Large intestine (tissue), 3 donors: ENCODE data around the gene ITPRIP. TPM values are rescaled to one million over a fixed set of nuclear protein-coding genes. Genes with fewer than 3 reads are reported as not detected.

Source experiments
- DNase-seq, 2 donors: peaks; one replicate each; pipeline versions ENCODE4 v3.0.0 to v3.0.0-alpha.2; 2013
- H3K27ac ChIP-seq: one replicate; pipeline ENCODE4 v1.5.1; 2013; ENCODE audit warnings: low read length
- H3K27me3 ChIP-seq: 2 replicates; pipeline ENCODE4 v1.6.1; 2013; ENCODE audit warnings: low read length; ENCODE audit not compliant: control insufficient read depth, insufficient read depth
- H3K36me3 ChIP-seq: 2 replicates; pipeline ENCODE4 v1.6.1; 2013; ENCODE audit warnings: low read length; ENCODE audit not compliant: control insufficient read depth, insufficient read depth
- H3K4me1 ChIP-seq: one replicate; pipeline ENCODE4 v1.6.1; 2013; ENCODE audit warnings: low read length; ENCODE audit not compliant: control insufficient read depth, insufficient read depth
- H3K4me3 ChIP-seq: one replicate; pipeline ENCODE4 v1.5.1; 2013; ENCODE audit warnings: low read length
- H3K9me3 ChIP-seq: one replicate; pipeline ENCODE4 v1.6.1; 2013; ENCODE audit warnings: mild to moderate bottlenecking, low read depth, low read length, moderate library complexity; ENCODE audit not compliant: control insufficient read depth
- WGBS: methylation state at CpG from one replicate; pipeline ENCODE4 v1.1.5; 2013; ENCODE audit warnings: low lambda C conversion rate; ENCODE audit not compliant: insufficient coverage; 5-methylcytosine and 5-hydroxymethylcytosine counted together
- polyA plus RNA-seq: library from polyadenylated mRNA; unstranded; fragments of 120-200 nt; gene quantifications from one replicate; pipeline ENCODE4 v1.2.1, GENCODE V29; 2013

The ITPRIP gene
- polyA plus RNA-seq, 1 donor: 4.4 TPM

- H3K9me3 ChIP-seq: no peaks in the 10 kb centered on the region
- H3K4me3 ChIP-seq: peak overlapping the region; percentile 70
- no peaks in the 10 kb centered on the region for H3K27me3 ChIP-seq
- DNase-seq: no peak
- peaks cover 7% of the 10 kb centered on the region for H3K4me1 ChIP-seq
- WGBS: no CpG with 5 or more reads among the region's 14 CpGs
- peak overlapping the region; percentile 65 for H3K27ac ChIP-seq
- H3K36me3 ChIP-seq: peaks cover 23% of the 10 kb centered on the region
Measured at GRCh38 chr10:104267721-104268404, 70.4 kb downstream of the ITPRIP start.

GRCh38 chr10:104264783-104265182 lies 73.5 kb downstream of the ITPRIP start:
- Histone ChIP-seq H3K27ac (peak overlapping the region; percentile 7), H3K27me3 (no peaks in the 10 kb centered on the region), H3K9me3 (no peaks in the 10 kb centered on the region), H3K4me3 (no peak overlapping the region), H3K36me3 (peaks cover 51% of the 10 kb centered on the region), H3K4me1 (peaks cover 15% of the 10 kb centered on the region)
- WGBS: no CpG with 5 or more reads among the region's 5 CpGs
- peak in 1 of 2 donors; percentile 47 for DNase-seq

- Histone ChIP-seq H3K4me1 (peaks cover 34% of the 10 kb centered on the region), H3K4me3 (no peak overlapping the region), H3K27me3 (no peaks in the 10 kb centered on the region), H3K36me3 (peaks cover 56% of the 10 kb centered on the region), H3K27ac (no peak overlapping the region), H3K9me3 (no peaks in the 10 kb centered on the region)
- no peak for DNase-seq
- no CpG with 5 or more reads among the region's 5 CpGs for WGBS
Measured at GRCh38 chr10:104262055-104262454, 76.2 kb downstream of the ITPRIP start.

GRCh38 chr10:104260775-104261115 lies 77.5 kb downstream of the ITPRIP start:
- Histone ChIP-seq H3K4me3 (no peak overlapping the region), H3K9me3 (no peaks in the 10 kb centered on the region), H3K27ac (peak overlapping the region; percentile 46), H3K27me3 (no peaks in the 10 kb centered on the region), H3K36me3 (peaks cover 48% of the 10 kb centered on the region), H3K4me1 (peaks cover 34% of the 10 kb centered on the region)
- no peak for DNase-seq
- no CpG with 5 or more reads among the region's 3 CpGs for WGBS

- Histone ChIP-seq H3K27me3 (no peaks in the 10 kb centered on the region), H3K36me3 (peaks cover 47% of the 10 kb centered on the region), H3K9me3 (no peaks in the 10 kb centered on the region), H3K27ac (peak overlapping the region; percentile 46), H3K4me1 (peaks cover 34% of the 10 kb centered on the region), H3K4me3 (no peak overlapping the region)
- WGBS: 57% methylated on average over 5 of the region's 6 CpGs
- peak in 1 of 2 donors; percentile 62 for DNase-seq
Measured at GRCh38 chr10:104259999-104260774, 78.1 kb downstream of the ITPRIP start.

Other genes starting within 250 kb of the ITPRIP start
- 9.3 TPM for gene SFR1, start 216.3 kb downstream of the ITPRIP start, polyA plus RNA-seq
- gene CFAP43, start 106.1 kb downstream of the ITPRIP start, polyA plus RNA-seq: 5.6 TPM
- gene GSTO1, start 83.6 kb downstream of the ITPRIP start, polyA plus RNA-seq: 229 TPM
- 35.7 TPM for gene GSTO2, start 69.3 kb downstream of the ITPRIP start, polyA plus RNA-seq
- 0.27 TPM for gene CFAP58, start 15.4 kb upstream of the ITPRIP start, polyA plus RNA-seq